DND-41 (cell line): ENCODE results near the gene NUP85.
"Not testable (repeated sequence)": the region's sequence is repeated elsewhere in the genome, so short reads cannot be mapped to it uniquely, and the experiment has no call there.

ENCODE experiments used
- ATAC-seq: fragments of 200-7000 bp; cut with Tn5 transposase; 3 replicates; pipeline ENCODE4 v1.9.1; 2021; ENCODE audit warnings: low read depth; ENCODE audit not compliant: insufficient read depth
- DNase-seq: peaks from one replicate; pipeline ENCODE4 v3.0.0-alpha.2; 2020
- H2AFZ ChIP-seq: 2 replicates; pipeline ENCODE4 v1.6.0; 2012; ENCODE audit warnings: low read depth, low read length
- H3K27ac ChIP-seq: 2 replicates; pipeline ENCODE4 v1.5.1; 2012; ENCODE audit warnings: low read length, inconsistent platforms
- H3K27me3 ChIP-seq: fragments of 200-600 bp; sonication (generic); 2 replicates; pipeline ENCODE4 v1.6.0; 2012; ENCODE audit warnings: low read length, mild to moderate bottlenecking, inconsistent platforms; ENCODE audit not compliant: insufficient read depth, poor library complexity
- H3K36me3 ChIP-seq: 2 replicates; pipeline ENCODE4 v1.5.1; 2012; ENCODE audit warnings: low read length, inconsistent platforms; ENCODE audit not compliant: insufficient read depth
- H3K4me1 ChIP-seq: 2 replicates; pipeline ENCODE4 v1.5.1; 2012; ENCODE audit warnings: mild to moderate bottlenecking, low read length; ENCODE audit not compliant: insufficient read depth
- H3K4me2 ChIP-seq: 2 replicates; pipeline ENCODE4 v1.6.0; 2012; ENCODE audit warnings: mild to moderate bottlenecking, moderate library complexity, low read length, inconsistent platforms; ENCODE audit not compliant: insufficient read depth
- H3K4me3 ChIP-seq, 2 experiments: fragments of 200-600 bp in 1 of 2; shearing (Covaris generic) in 1 of 2; 2 replicates each; pipeline ENCODE4 v1.5.1; 2012 to 2016; ENCODE audit warnings: inconsistent platforms in 2 of 2, low read length in 2 of 2, mild to moderate bottlenecking in 2 of 2, low read depth in 1 of 2, moderate library complexity in 1 of 2
- H3K79me2 ChIP-seq: 2 replicates; pipeline ENCODE4 v1.6.0; 2012; ENCODE audit warnings: low read length, inconsistent platforms; ENCODE audit not compliant: insufficient read depth
- H3K9ac ChIP-seq: 2 replicates; pipeline ENCODE4 v1.6.0; 2012; ENCODE audit warnings: low read depth, mild to moderate bottlenecking, inconsistent platforms, low read length, moderate library complexity
- H3K9me3 ChIP-seq: 2 replicates; pipeline ENCODE4 v1.5.1; 2012; ENCODE audit warnings: low read length, moderate library complexity, mild to moderate bottlenecking, inconsistent platforms; ENCODE audit not compliant: insufficient read depth, severe bottlenecking
- H4K20me1 ChIP-seq: 2 replicates; pipeline ENCODE4 v1.6.0; 2012; ENCODE audit warnings: low read length; ENCODE audit not compliant: insufficient read depth
- CTCF ChIP-seq: IDR thresholded peaks from 2 replicates; pipeline ENCODE4 v1.5.1; 2012; ENCODE audit warnings: borderline replicate concordance, low read length, moderate library complexity, mild to moderate bottlenecking; ENCODE audit not compliant: poor library complexity, severe bottlenecking; ENCODE audit errors: extremely low read depth
- EZH2 ChIP-seq: IDR thresholded peaks from 3 replicates; pipeline ENCODE4 v1.6.1; 2012; ENCODE audit warnings: borderline replicate concordance, low read depth, mild to moderate bottlenecking, moderate library complexity, low read length, inconsistent platforms; ENCODE audit not compliant: severe bottlenecking

NUP85 gene

GRCh38 chr17:75191584-75191983 is 13.9 kb upstream of the NUP85 start:
- Histone ChIP-seq H3K4me1 (no peaks in the 10 kb centered on the region), H3K27me3 (no peaks in the 10 kb centered on the region), H3K4me2 (no peak overlapping the region), H3K36me3 (no peaks in the 10 kb centered on the region), H3K9me3 (no peaks in the 10 kb centered on the region), H3K9ac (no peak overlapping the region), H3K4me3 (no peak overlapping the region), H2AFZ (no peak overlapping the region), H4K20me1 (no peaks in the 10 kb centered on the region), H3K27ac (no peak overlapping the region), H3K79me2 (no peaks in the 10 kb centered on the region)
- TF ChIP-seq CTCF (no peak), EZH2 (no peak)
- no peak; the same call in 2 of the 3 replicates for ATAC-seq
- no peak for DNase-seq

GRCh38 chr17:75194879-75195278 is 10.6 kb upstream of the NUP85 start:
- H3K9me3 ChIP-seq: no peaks in the 10 kb centered on the region
- DNase-seq (no peak), ATAC-seq (no peak)
- no peak overlapping the region for H2AFZ ChIP-seq
- no peaks in the 10 kb centered on the region for H3K36me3 ChIP-seq
- H4K20me1 ChIP-seq: no peaks in the 10 kb centered on the region
- H3K4me3 ChIP-seq: no peak overlapping the region
- H3K27ac ChIP-seq: no peak overlapping the region
- H3K9ac ChIP-seq: no peak overlapping the region
- H3K4me2 ChIP-seq: no peak overlapping the region
- TF ChIP-seq EZH2 (no peak), CTCF (no peak)
- H3K4me1 ChIP-seq: no peaks in the 10 kb centered on the region
- H3K79me2 ChIP-seq: no peaks in the 10 kb centered on the region
- no peaks in the 10 kb centered on the region for H3K27me3 ChIP-seq

GRCh38 chr17:75199886-75200618 is 5.4 kb upstream of the NUP85 start:
- TF ChIP-seq CTCF (no peak), EZH2 (no peak)
- H3K36me3 ChIP-seq: no peaks in the 10 kb centered on the region
- H3K9me3 ChIP-seq: no peaks in the 10 kb centered on the region
- H3K79me2 ChIP-seq: peaks cover 11% of the 10 kb centered on the region
- H2AFZ ChIP-seq: no peak overlapping the region
- H3K27me3 ChIP-seq: no peaks in the 10 kb centered on the region
- ATAC-seq (no peak), DNase-seq (no peak)
- H3K9ac ChIP-seq: no peak overlapping the region
- no peak overlapping the region for H3K4me3 ChIP-seq
- no peaks in the 10 kb centered on the region for H4K20me1 ChIP-seq
- H3K4me1 ChIP-seq: peaks cover 9% of the 10 kb centered on the region
- no peak overlapping the region for H3K27ac ChIP-seq
- no peak overlapping the region for H3K4me2 ChIP-seq

- H3K9ac ChIP-seq: peak overlapping the region; percentile 88
- peaks cover 25% of the 10 kb centered on the region for H3K36me3 ChIP-seq
- DNase-seq (no peak), ATAC-seq (no peak; the same call in 1 of the 3 replicates)
- peak overlapping the region; percentile 91 for H3K27ac ChIP-seq
- peaks cover 28% of the 10 kb centered on the region for H3K4me1 ChIP-seq
- TF ChIP-seq EZH2 (no peak), CTCF (peak; percentile 25)
- H4K20me1 ChIP-seq: peaks cover 4% of the 10 kb centered on the region; the same call in 1 of the 2 replicates
- H3K4me3 ChIP-seq: peak overlapping the region; percentile 84
- H2AFZ ChIP-seq: peak overlapping the region; percentile 93
- peak overlapping the region; percentile 77 for H3K4me2 ChIP-seq
- H3K9me3 ChIP-seq: no peaks in the 10 kb centered on the region
- peaks cover 66% of the 10 kb centered on the region for H3K79me2 ChIP-seq
- no peaks in the 10 kb centered on the region for H3K27me3 ChIP-seq
These were observed 299 bp downstream of the NUP85 start for GRCh38 chr17:75205793-75206163.

GRCh38 chr17:75207050-75207407 is 1.6 kb downstream of the NUP85 start:
- H3K4me2 ChIP-seq: peak overlapping the region; percentile 77
- peak overlapping the region; percentile 88 for H3K9ac ChIP-seq
- H3K27ac ChIP-seq, DNase-seq, H4K20me1 ChIP-seq, H3K9me3 ChIP-seq, H2AFZ ChIP-seq, ATAC-seq, H3K27me3 ChIP-seq: not testable (repeated sequence)
- peak overlapping the region; percentile 84; a peak in 3 of 4 replicates for H3K4me3 ChIP-seq
- peaks cover 36% of the 10 kb centered on the region for H3K36me3 ChIP-seq
- H3K4me1 ChIP-seq: peaks cover 28% of the 10 kb centered on the region
- H3K79me2 ChIP-seq: peaks cover 69% of the 10 kb centered on the region
